GM08714 (cell line): Measurements from ENCODE around the gene ACVR1.

Experiments
- H3K4me3 ChIP-seq: fragments of 200-500 bp; sonication (Bioruptor generic); 2 replicates; pipeline ENCODE4 v1.5.1; 2014; ENCODE audit warnings: mild to moderate bottlenecking, low read length, inconsistent platforms
- ZNF274 ChIP-seq: IDR thresholded peaks from 2 replicates; pipeline ENCODE4 v1.6.1; 2012; ENCODE audit warnings: mild to moderate bottlenecking, low read depth, low read length

The ACVR1 gene

GRCh38 chr2:157810037-157810436, 66.1 kb downstream of the ACVR1 start:
- H3K4me3 ChIP-seq = no peak overlapping the region
- no peak for TF ChIP-seq ZNF274

- no peak for TF ChIP-seq ZNF274
Observed at GRCh38 chr2:157809212-157809611, 66.9 kb downstream of the ACVR1 start.

GRCh38 chr2:157808421-157808820, 67.7 kb downstream of the ACVR1 start:
- H3K4me3 ChIP-seq = no peak overlapping the region
- TF ChIP-seq ZNF274 = no peak

More at GRCh38 chr2:157809212-157809611, 66.9 kb downstream of the ACVR1 start:
- no peak overlapping the region for H3K4me3 ChIP-seq

GRCh38 chr2:157806426-157807077, 69.6 kb downstream of the ACVR1 start:
- no peak for TF ChIP-seq ZNF274

GRCh38 chr2:157805519-157805918, 70.6 kb downstream of the ACVR1 start:
- H3K4me3 ChIP-seq = no peak overlapping the region
- no peak for TF ChIP-seq ZNF274

More at GRCh38 chr2:157806426-157807077, 69.6 kb downstream of the ACVR1 start:
- no peak overlapping the region for H3K4me3 ChIP-seq

GRCh38 chr2:157804355-157804754, 71.8 kb downstream of the ACVR1 start:
- H3K4me3 ChIP-seq = no peak overlapping the region
- no peak for TF ChIP-seq ZNF274

GRCh38 chr2:157803952-157804351, 72.2 kb downstream of the ACVR1 start:
- no peak overlapping the region for H3K4me3 ChIP-seq
- no peak for TF ChIP-seq ZNF274

GRCh38 chr2:157803476-157803875, 72.7 kb downstream of the ACVR1 start:
- H3K4me3 ChIP-seq = no peak overlapping the region
- TF ChIP-seq ZNF274 = no peak

GRCh38 chr2:157800838-157801495, 75.2 kb downstream of the ACVR1 start:
- no peak overlapping the region for H3K4me3 ChIP-seq
- TF ChIP-seq ZNF274 = no peak

- no peak for TF ChIP-seq ZNF274
- H3K4me3 ChIP-seq = no peak overlapping the region
Observed at GRCh38 chr2:157793053-157793612, 83.0 kb downstream of the ACVR1 start.

- no peak for TF ChIP-seq ZNF274
- H3K4me3 ChIP-seq = no peak overlapping the region
Observed at GRCh38 chr2:157792335-157793052, 83.6 kb downstream of the ACVR1 start.

GRCh38 chr2:157790780-157791179, 85.3 kb downstream of the ACVR1 start:
- H3K4me3 ChIP-seq = no peak overlapping the region
- no peak for TF ChIP-seq ZNF274

GRCh38 chr2:157789933-157790511, 86.1 kb downstream of the ACVR1 start:
- no peak for TF ChIP-seq ZNF274
- H3K4me3 ChIP-seq = no peak overlapping the region

- H3K4me3 ChIP-seq = no peak overlapping the region
- TF ChIP-seq ZNF274 = no peak
Observed at GRCh38 chr2:157789256-157789655, 86.9 kb downstream of the ACVR1 start.

GRCh38 chr2:157788201-157788600, 87.9 kb downstream of the ACVR1 start:
- TF ChIP-seq ZNF274 = no peak
- H3K4me3 ChIP-seq = no peak overlapping the region
